Measurements from ENCODE around the gene MADD. TPM values are rescaled to one million over a fixed set of nuclear protein-coding genes. Genes with fewer than 3 reads are reported as not detected.

The MADD gene
- total RNA-seq, 1 experiment from 2014 or later, result 41.0 TPM

DNA sequence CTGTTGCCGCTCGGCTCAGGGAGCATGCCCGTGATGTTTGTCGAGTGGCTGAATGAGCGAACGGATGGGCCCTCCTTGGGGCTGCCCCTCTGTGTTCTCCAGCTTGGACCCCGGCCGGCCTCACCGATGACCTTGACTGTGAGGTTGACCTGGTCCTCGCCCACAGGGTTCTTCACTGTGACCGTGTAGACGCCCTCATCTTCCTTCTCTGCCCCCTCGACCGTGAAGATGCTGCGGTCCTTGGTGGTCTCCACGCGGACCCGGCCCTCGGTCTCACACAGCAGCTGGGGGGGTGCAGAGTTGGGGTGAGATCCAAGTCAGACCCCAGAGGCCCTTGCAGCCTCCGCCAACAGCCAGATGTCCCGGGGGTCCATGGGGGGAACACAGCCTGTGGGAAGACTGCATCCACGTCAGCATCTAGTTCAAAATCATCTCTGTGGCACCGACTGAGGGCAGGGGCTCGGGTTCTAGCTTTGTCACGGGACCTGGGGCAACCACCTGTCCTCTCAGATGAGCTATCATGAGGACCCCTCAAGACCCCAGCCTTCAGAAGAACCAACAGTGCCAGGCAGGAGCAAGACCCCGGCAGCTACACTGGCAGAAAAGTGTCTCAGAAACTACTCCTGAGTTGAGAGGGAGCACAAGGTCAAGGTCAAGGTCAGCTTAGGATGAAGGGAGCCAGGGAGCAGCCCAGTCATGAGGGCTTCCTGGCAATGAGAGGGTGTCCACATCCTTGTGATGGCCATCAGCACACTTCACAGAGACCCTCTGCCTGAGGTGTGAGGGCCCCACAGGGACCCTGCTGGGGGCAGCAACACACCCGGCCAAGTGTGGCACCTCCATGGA lies 68.7 kb downstream of the MADD start:
- Mint-ChIP-seq H3K9me3 (no peaks in the 10 kb centered on the region; a peak in 1 of 5 replicates), H3K4me1 (no peaks in the 10 kb centered on the region), H3K27me3 (ENCODE audit: low read depth) (peaks cover 1% of the 10 kb centered on the region; the same call in 1 of the 2 replicates), H3K27ac (peak overlapping the region in 2 of 3 experiments; percentile 22 to 55; a peak in 2 of 7 replicates), H3K36me3 (ENCODE audit: insufficient read depth in 1 of 3, low read depth in 3 of 3) (no peaks in the 10 kb centered on the region; a peak in 1 of 7 replicates), H3K4me3 (no peak overlapping the region)
- H3K79me2 ChIP-seq (ENCODE audit: insufficient read depth, low read length), result no peaks in the 10 kb centered on the region
- no peaks in the 10 kb centered on the region for H3K79me1 ChIP-seq (ENCODE audit: insufficient read depth, low read depth, low read length, poor library complexity, severe bottlenecking)
- no CpG with 5 or more reads among the region's 27 CpGs for WGBS (ENCODE audit: extremely low coverage, insufficient read length, low lambda C conversion rate)
- H3K9me3 ChIP-seq (ENCODE audit: control insufficient read depth, low read depth, low read length), result no peaks in the 10 kb centered on the region
- no peak overlapping the region for H2AFZ ChIP-seq (ENCODE audit: low read length)
- TF ChIP-seq, protein P1, sequence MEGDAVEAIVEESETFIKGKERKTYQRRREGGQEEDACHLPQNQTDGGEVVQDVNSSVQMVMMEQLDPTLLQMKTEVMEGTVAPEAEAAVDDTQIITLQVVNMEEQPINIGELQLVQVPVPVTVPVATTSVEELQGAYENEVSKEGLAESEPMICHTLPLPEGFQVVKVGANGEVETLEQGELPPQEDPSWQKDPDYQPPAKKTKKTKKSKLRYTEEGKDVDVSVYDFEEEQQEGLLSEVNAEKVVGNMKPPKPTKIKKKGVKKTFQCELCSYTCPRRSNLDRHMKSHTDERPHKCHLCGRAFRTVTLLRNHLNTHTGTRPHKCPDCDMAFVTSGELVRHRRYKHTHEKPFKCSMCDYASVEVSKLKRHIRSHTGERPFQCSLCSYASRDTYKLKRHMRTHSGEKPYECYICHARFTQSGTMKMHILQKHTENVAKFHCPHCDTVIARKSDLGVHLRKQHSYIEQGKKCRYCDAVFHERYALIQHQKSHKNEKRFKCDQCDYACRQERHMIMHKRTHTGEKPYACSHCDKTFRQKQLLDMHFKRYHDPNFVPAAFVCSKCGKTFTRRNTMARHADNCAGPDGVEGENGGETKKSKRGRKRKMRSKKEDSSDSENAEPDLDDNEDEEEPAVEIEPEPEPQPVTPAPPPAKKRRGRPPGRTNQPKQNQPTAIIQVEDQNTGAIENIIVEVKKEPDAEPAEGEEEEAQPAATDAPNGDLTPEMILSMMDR (conservative IDR thresholded peaks at IDR 0.05), result no peak
- H2BK15ac ChIP-seq (ENCODE audit: low read depth, low read length), result no peak overlapping the region
- H3K27me3 ChIP-seq (ENCODE audit: insufficient read depth, low read length), result no peaks in the 10 kb centered on the region
- H4K91ac ChIP-seq (ENCODE audit: insufficient read length, low read depth, low read length), result no peak overlapping the region
- H3K56ac ChIP-seq (ENCODE audit: insufficient read length, low read depth, low read length), result no peak overlapping the region
- no peak overlapping the region for H3K4me2 ChIP-seq (ENCODE audit: insufficient read depth, insufficient read length, low read length)
- no peak overlapping the region for H2AK5ac ChIP-seq (ENCODE audit: insufficient read length, low read length)
- H2BK120ac ChIP-seq (ENCODE audit: low read depth, low read length, poor library complexity, severe bottlenecking), result no peak overlapping the region
- no peak overlapping the region for H2BK5ac ChIP-seq (ENCODE audit: insufficient read length, low read length)
- no peak overlapping the region for H3T11ph ChIP-seq (ENCODE audit: low read length)
- DNase-seq, result no peak
- no peak overlapping the region for H3K27ac ChIP-seq (ENCODE audit: insufficient read length, low read depth, low read length)
- H4K5ac ChIP-seq (ENCODE audit: insufficient read length, low read depth, low read length), result no peak overlapping the region
- no peak overlapping the region for H2BK20ac ChIP-seq (ENCODE audit: low read depth, low read length, poor library complexity, severe bottlenecking)
- H3K4me1 ChIP-seq (ENCODE audit: insufficient read depth, low read length), result no peaks in the 10 kb centered on the region
- H3K23ac ChIP-seq (ENCODE audit: insufficient read length, low read depth, low read length), result no peak overlapping the region
- no peak overlapping the region for H3K18ac ChIP-seq (ENCODE audit: insufficient read length, low read depth, low read length)
- H4K20me1 ChIP-seq (ENCODE audit: control insufficient read depth, insufficient read depth, insufficient read length), result no peaks in the 10 kb centered on the region
- no peak overlapping the region for H3K14ac ChIP-seq (ENCODE audit: insufficient read depth, low read length)
- no peak overlapping the region for H2BK12ac ChIP-seq (ENCODE audit: insufficient read length, low read depth, low read length)
- H4K8ac ChIP-seq (replicated peaks; ENCODE audit: insufficient read length, low read depth, low read length), result no peak overlapping the region
- no peaks in the 10 kb centered on the region for H3K23me2 ChIP-seq (ENCODE audit: insufficient read length, low read depth, low read length, poor library complexity, severe bottlenecking)
- no peak overlapping the region for H3K4ac ChIP-seq (ENCODE audit: low read depth, low read length)
- H3K9ac ChIP-seq (ENCODE audit: extremely low read depth, insufficient read length, low read length), result no peak overlapping the region
